Loucy (cell line): ENCODE measurements around the gene FGF14.

Source experiments
- CTCF ChIP-seq: fragments of 200-600 bp; sonication (generic); conservative IDR thresholded peaks from 2 replicates; pipeline ENCODE4 v1.5.1; 2014; ENCODE audit warnings: mild to moderate bottlenecking, antibody characterized with exemption, low read length
- EZH2phosphoT487 ChIP-seq: fragments of 200-600 bp; IDR thresholded peaks from 2 replicates; pipeline ENCODE4 v1.6.1; 2018; ENCODE audit warnings: antibody characterized with exemption, mild to moderate bottlenecking, moderate library complexity, borderline replicate concordance

DNA sequence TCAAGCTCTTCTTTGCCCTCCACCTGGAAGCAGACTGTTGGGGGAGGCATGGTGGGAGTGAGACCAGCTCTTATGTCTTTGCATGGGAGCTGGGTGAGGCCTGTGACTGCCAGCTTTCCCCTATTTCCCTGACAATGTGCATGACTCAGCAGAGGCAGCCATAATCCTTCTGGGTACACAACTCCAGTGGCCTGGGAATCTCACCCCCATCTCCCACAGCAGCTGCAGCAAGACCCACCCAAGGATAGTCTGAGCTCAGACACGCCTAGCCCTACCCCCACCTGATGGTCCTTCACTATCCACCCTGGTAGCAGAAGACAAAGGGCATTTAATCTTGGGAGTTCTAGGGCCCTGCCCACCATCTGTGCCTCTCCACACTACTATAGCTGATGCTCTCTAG lies 41.4 kb upstream of the FGF14 start:
- TF ChIP-seq CTCF (no peak), EZH2phosphoT487 (no peak)
